VCaP (cell line): Measurements from ENCODE around the gene CLDN15.

Source experiments
- H3K27ac ChIP-seq: fragments of 450-650 bp; 2 replicates; pipeline ENCODE4 v1.5.1; 2017
- TF ChIP-seq, protein P1 (sequence below): fragments of 450-650 bp; conservative IDR thresholded peaks from 2 replicates; pipeline ENCODE4 v1.5.1; 2017; ENCODE audit warnings: mild to moderate bottlenecking, moderate library complexity

CLDN15 gene

DNA sequence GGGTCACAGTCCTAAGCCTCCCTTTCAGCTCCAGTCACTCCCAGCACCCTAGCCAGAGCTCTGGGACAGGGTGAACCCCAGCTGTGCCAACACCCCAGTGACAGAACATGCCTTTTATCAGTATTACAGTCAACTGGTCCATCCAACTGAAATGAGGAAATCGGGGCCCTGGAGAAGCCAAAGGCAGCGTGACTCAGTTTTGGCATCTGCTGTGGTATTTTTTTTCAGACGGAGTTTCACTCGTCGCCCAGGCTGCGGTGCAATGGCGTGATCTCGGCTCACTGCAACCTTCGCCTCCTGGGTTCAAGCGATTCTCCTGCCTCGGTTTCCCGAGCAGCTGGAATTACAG lies 3.4 kb upstream of the CLDN15 start:
- TF ChIP-seq, protein P1, sequence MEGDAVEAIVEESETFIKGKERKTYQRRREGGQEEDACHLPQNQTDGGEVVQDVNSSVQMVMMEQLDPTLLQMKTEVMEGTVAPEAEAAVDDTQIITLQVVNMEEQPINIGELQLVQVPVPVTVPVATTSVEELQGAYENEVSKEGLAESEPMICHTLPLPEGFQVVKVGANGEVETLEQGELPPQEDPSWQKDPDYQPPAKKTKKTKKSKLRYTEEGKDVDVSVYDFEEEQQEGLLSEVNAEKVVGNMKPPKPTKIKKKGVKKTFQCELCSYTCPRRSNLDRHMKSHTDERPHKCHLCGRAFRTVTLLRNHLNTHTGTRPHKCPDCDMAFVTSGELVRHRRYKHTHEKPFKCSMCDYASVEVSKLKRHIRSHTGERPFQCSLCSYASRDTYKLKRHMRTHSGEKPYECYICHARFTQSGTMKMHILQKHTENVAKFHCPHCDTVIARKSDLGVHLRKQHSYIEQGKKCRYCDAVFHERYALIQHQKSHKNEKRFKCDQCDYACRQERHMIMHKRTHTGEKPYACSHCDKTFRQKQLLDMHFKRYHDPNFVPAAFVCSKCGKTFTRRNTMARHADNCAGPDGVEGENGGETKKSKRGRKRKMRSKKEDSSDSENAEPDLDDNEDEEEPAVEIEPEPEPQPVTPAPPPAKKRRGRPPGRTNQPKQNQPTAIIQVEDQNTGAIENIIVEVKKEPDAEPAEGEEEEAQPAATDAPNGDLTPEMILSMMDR, result no peak
- H3K27ac ChIP-seq, result no peak overlapping the region

DNA sequence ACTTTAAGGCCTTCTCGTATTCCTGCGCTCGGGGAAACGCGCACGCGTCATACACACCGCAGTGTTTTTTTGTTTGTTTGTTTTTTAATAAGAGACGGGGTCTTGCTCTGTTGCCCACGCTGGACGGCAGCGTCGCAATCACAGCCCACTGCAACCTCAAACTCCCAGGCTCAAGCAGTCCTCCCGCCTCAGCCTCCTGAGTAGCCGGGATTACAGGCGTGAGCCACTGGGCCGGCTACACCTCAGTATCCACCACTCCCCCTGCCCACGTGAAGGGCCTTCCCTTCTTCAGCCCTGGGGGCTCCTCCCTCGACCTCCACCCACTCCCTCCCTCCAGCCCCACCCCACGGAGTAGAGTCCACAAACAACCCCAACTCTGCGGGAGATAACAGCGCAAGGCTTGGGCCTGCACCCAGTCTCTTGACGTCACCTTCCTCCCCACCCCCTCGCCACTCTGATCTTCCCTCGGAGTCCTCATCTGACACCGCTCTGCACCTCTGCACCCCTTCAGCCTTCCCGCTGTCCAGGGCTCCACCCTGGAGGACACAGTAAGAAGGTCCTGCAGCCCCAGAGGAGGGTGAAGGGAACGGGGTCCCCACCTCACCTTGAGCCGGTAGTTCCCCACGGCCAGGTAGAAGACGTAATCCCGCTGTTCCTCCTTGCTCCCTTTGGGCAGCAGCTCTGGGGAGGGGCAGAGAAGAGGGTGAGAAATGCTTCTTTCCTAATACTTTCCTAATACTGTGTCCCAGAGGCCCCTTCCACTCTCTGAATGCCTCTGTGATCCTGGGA lies 2.8 kb upstream of the CLDN15 start:
- TF ChIP-seq, protein P1, result no peak
- no peak overlapping the region for H3K27ac ChIP-seq

DNA sequence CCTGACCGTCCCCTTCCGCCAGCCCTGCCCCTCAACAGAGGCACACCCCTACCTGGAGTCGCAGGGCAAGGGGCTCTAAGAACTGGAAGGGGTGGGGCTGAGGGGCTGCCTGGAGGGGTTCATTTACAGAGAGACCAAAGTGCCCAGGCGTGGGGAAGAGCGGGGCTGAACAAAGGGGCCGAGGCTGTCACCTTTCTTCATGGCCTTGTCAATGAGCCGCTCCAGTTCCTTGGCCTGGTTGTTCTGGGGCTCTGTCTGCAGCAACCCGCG lies 2.3 kb upstream of the CLDN15 start:
- TF ChIP-seq, protein P1, result no peak
- no peak overlapping the region for H3K27ac ChIP-seq

DNA sequence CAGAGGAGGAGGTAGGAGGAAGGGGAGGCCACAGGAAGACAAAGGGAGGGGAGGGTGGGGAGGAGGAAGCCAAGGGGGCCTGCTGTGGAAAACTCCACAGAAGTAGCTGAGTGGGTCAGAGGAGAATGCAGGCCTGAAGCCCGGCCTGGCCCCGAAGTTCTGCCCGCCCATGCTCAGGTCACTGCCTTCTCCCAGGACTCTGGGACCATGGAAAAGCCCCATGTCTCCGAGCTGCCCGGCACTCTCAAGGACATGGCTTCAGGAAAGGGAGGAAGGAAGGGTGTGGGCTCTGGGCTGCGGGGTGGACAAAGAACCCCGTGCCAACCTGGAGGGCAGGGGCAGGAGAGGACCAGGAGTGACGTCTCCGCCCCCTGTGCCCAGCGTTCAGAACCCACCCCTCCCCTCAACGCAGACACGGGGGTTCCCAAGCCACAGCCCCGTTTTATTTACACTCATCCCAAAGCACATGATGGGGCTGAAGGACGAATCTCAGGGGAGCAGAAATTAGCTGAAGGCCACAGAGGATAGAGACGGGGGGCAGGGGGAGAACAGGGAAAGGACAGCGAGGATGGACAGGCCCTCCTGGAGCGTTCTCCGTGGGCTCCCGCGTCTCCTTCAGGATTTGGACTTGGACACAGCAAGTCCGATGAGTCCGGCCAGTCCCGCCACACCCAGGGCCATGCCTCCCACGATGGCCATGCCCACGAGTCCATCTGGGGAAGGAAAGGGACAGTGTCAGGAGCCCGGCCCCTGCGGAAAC lies 1.8 kb upstream of the CLDN15 start:
- TF ChIP-seq, protein P1, result no peak
- no peak overlapping the region for H3K27ac ChIP-seq

DNA sequence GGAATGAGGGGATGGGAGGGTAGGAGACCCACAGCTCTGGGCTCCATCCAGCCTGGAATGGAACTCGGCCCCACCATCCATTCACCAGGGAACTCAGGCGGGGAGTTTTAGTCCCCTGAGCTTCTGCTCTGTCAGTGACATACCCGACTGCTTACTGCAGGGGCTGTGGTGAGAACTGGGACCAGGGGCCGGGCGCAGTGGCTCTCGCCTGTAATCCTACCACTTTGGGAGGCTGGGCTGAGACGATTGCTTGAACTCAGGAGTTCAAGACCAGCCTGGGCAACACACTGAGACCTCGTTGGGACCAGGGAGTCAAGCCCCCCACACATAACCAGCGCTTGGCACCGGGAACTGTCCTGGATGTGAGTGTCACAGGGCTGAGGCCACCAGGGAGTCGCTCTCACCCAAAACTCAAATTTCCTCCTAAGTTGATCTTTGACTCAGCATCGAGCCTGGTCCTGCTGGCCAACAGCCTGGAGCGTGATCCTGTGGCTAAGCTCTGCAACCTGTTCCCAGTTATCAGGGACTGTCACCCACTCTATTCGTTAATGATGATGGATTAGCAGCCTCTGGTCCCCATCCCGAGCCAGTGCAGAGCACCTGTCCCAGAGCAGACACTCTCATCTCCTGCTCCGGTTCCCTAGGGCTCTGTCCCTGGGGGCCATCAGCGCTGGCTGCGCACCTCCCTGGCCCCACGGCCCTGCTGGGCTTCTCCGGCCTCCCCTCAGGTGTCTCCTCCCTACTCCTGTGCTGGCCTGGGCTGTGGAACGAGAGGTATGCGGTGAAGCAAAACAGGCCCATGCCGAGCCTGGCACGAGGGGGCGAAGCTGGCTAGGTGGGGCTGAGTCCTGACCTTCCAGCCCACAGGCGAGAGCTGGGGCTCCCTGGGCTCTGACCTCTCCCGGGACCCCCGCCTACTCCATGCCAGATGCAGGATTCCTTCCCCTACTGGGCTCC lies 902 bp upstream of the CLDN15 start:
- TF ChIP-seq, protein P1, result no peak
- H3K27ac ChIP-seq, result no peak overlapping the region

DNA sequence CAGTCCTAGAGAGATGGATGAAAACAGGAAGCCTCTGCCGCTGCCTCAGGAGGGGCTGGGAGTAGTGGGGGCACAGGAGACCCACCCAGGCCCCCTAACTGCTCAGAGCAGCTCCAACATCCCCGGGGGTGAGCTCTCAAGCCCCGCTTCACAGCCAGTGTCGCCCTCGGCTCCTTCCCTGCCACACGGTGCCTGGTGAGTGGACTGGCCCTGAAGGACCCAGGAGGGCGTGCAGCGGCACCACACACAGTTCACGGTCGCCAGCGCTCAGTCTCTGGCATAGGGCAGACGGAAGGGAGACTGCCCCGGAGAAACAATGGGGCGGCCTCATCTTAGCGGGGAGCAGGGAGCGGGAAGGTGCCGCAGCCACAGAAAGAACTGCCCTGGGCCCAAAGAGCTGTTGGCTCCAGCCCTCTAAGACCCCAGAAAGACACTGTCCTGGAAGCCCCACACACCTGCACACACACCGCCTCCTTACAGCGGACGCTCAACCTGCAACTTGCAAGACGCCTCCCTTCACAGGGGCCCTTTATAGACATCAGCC lies 1.2 kb downstream of the CLDN15 start:
- TF ChIP-seq, protein P1, result no peak
- no peak overlapping the region for H3K27ac ChIP-seq

DNA sequence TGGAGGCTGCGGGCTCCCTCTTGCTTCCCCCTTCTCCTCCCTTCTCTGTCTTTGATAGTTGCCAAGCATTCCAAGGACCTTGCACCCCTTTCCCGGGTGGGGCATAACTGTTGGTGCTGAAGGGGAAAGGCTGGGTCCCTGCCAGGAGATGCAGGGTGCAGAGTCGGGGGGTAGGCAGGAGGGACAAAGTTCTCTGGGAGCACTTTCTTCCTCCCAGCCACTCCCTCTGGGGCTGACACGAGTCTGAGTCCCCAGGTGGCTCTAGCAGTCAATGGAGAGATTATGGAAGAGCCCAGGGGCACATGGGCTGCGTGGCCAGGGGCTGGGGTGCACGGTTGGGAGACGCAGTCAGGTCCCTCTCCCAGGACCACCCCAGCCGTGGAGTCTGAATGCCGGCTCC lies 2.1 kb downstream of the CLDN15 start:
- H3K27ac ChIP-seq, result no peak overlapping the region
- TF ChIP-seq, protein P1, result no peak
